Measurements from ENCODE around the gene LRP1. TPM values are rescaled to one million over a fixed set of nuclear protein-coding genes. Genes with fewer than 3 reads are reported as not detected.
A peak's percentile ranks its signal among the peaks of the same experiment; 100 is the strongest.

LRP1 gene
- total RNA-seq, 2 donors from 2014 or later = 107 to 123 TPM

DNA sequence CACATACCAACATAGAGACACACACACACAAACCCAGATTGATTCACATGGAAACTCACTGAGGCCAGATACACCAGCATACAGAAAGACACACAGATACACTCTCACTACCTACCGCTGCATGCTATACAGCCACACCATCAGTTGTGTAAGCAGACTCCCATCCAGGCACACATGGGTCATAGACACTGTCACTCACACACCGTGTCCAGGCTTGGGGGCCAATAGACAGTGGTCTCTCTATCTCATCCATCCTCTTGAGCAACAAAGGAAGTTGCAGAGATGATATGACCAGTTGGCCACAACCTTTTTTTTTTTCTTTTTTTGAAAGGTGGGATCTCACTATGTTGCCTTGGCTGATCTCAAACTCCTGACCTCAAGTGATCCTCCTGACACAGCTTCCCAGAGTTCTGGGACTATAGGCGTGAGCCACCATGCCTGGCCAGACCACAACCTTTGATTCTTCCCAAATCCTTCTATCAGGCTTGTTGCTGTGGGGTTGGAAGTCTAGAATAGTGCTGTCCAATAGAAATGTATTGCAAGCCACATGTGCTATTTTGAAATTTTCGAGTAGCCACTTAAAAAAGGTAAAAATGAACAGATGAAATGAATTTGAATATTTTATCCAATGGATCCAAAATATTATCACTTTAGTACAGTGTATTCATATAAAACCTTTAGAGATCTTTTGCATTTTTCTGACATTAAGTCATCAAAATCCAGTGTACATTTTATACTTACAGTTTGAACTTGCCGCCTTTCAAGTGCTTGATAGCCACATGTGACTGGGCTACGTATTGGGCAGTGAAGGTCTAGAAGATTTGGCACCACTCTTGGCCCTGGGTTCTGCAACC, 11.7 kb downstream of the LRP1 start:
- Histone ChIP-seq H3K36me3 (peaks cover 14% of the 10 kb centered on the region), H3K9ac (ENCODE audit: low read depth in 2 of 2, low read length in 2 of 2) (no peak overlapping the region), H3K4me3 (no peak overlapping the region), H3K9me3 (no peaks in the 10 kb centered on the region), H3K4me1 (peaks cover 10% of the 10 kb centered on the region), H3K27me3 (no peaks in the 10 kb centered on the region), H3K27ac (peak overlapping the region; percentile 41)
- DNase-seq = no peak
- TF ChIP-seq, protein P1, sequence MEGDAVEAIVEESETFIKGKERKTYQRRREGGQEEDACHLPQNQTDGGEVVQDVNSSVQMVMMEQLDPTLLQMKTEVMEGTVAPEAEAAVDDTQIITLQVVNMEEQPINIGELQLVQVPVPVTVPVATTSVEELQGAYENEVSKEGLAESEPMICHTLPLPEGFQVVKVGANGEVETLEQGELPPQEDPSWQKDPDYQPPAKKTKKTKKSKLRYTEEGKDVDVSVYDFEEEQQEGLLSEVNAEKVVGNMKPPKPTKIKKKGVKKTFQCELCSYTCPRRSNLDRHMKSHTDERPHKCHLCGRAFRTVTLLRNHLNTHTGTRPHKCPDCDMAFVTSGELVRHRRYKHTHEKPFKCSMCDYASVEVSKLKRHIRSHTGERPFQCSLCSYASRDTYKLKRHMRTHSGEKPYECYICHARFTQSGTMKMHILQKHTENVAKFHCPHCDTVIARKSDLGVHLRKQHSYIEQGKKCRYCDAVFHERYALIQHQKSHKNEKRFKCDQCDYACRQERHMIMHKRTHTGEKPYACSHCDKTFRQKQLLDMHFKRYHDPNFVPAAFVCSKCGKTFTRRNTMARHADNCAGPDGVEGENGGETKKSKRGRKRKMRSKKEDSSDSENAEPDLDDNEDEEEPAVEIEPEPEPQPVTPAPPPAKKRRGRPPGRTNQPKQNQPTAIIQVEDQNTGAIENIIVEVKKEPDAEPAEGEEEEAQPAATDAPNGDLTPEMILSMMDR (IDR thresholded peaks at IDR 0.05) = no peak
- intact Hi-C loops (cut with DNase I) = no loop called here

DNA sequence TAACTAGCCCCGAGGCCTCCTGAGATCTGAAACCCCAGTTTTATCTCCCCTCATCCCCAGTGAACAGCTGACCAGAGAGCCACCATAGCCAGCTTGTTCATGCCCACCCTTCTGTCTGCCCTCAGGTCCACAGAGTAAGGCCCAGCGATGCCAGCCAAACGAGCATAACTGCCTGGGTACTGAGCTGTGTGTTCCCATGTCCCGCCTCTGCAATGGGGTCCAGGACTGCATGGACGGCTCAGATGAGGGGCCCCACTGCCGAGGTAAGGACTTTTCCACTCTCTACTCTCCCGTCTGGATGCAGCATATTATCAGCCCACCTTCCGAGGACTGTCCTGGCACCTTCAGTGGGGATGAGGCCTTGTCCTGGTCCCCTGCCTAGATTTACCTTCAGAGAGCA, 13.0 kb downstream of the LRP1 start:
- no peak overlapping the region for H3K4me3 ChIP-seq
- no peaks in the 10 kb centered on the region for H3K27me3 ChIP-seq
- no peak for DNase-seq
- TF ChIP-seq, protein P1 (IDR thresholded peaks at IDR 0.05) = no peak
- peaks cover 14% of the 10 kb centered on the region for H3K36me3 ChIP-seq
- H3K27ac ChIP-seq = no peak overlapping the region
- intact Hi-C loops (cut with DNase I) = no loop called here
- H3K9me3 ChIP-seq = no peaks in the 10 kb centered on the region
- H3K4me1 ChIP-seq = peaks cover 17% of the 10 kb centered on the region
- no peak overlapping the region for H3K9ac ChIP-seq (ENCODE audit: low read depth in 2 of 2, low read length in 2 of 2)

DNA sequence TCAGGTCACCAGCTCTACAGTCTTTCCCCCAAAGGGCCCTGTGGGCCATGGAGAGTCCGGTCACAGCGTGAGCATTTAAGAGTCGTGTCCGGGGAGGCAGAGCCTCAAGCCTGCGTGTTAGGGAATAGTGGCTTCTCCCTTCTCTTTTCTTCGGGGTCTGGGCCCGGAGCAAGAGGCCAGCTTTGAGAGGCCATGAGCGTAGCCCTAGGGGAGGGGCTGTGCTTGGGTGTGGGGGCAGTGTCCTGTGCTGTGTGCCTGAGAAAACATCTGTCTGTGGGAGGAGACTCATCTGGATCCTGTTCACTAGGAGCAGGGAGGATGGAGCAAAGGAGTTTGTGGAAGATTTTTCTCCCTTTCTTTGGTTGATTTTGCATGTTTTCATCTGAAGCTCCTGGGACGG, 13.8 kb downstream of the LRP1 start:
- DNase-seq = no peak
- no peaks in the 10 kb centered on the region for H3K9me3 ChIP-seq
- peaks cover 24% of the 10 kb centered on the region for H3K4me1 ChIP-seq
- H3K36me3 ChIP-seq = peaks cover 14% of the 10 kb centered on the region
- TF ChIP-seq, protein P1 (IDR thresholded peaks at IDR 0.05) = no peak
- intact Hi-C loops (cut with DNase I) = no loop called here
- H3K9ac ChIP-seq (ENCODE audit: low read depth in 2 of 2, low read length in 2 of 2) = no peak overlapping the region
- no peak overlapping the region for H3K4me3 ChIP-seq
- H3K27ac ChIP-seq = no peak overlapping the region
- H3K27me3 ChIP-seq = no peaks in the 10 kb centered on the region

DNA sequence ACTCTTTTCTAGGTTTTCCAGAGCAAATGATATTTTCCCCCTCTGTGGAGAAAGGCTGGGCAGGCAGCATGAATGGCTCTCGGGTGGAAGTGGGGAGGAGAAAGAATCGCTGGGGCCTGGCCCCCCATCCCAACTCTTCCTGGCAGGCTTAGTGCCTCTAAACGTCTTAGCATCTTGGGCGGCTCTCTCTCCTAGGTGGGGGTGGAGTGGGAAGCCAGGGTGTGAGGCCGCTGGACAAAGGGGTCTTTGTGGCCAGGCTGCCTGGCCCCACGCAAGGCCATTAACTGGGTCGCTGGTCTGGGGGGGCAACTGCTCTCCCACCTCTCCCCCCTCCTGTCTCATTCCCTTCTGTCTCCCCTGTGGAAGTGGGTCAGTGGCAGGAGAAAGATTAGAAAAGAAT, 14.4 kb downstream of the LRP1 start:
- Histone ChIP-seq H3K9ac (ENCODE audit: low read depth in 2 of 2, low read length in 2 of 2) (no peak overlapping the region), H3K4me3 (no peak overlapping the region), H3K4me1 (peaks cover 30% of the 10 kb centered on the region), H3K9me3 (no peaks in the 10 kb centered on the region), H3K27me3 (no peaks in the 10 kb centered on the region), H3K27ac (no peak overlapping the region), H3K36me3 (peaks cover 14% of the 10 kb centered on the region)
- intact Hi-C loops (cut with DNase I) = no loop called here
- TF ChIP-seq, protein P1 (IDR thresholded peaks at IDR 0.05) = no peak
- no peak for DNase-seq

DNA sequence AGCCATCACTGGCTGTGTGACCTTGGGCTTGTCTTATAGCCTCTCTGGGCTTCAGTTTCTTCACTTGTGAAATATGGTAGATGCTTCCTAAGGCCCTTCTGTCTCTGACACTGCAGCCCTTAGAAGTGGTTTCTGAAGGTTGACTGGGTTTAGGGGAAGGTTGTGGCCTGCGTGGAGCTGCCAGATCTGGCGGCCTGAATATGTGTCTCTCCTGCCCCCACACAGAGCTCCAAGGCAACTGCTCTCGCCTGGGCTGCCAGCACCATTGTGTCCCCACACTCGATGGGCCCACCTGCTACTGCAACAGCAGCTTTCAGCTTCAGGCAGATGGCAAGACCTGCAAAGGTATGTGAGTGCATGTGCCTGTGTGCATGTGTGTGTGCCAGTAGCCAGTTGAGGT, 15.2 kb downstream of the LRP1 start:
- intact Hi-C loops (cut with DNase I) = no loop called here
- peak overlapping the region in 1 of 2 donors; percentile 30 for H3K9ac ChIP-seq (ENCODE audit: low read depth in 2 of 2, low read length in 2 of 2)
- TF ChIP-seq, protein P1 (IDR thresholded peaks at IDR 0.05) = no peak
- no peaks in the 10 kb centered on the region for H3K9me3 ChIP-seq
- H3K36me3 ChIP-seq = peaks cover 14% of the 10 kb centered on the region
- no peak overlapping the region for H3K27ac ChIP-seq
- peaks cover 30% of the 10 kb centered on the region for H3K4me1 ChIP-seq
- no peak for DNase-seq
- H3K4me3 ChIP-seq = no peak overlapping the region
- H3K27me3 ChIP-seq = no peaks in the 10 kb centered on the region
